T-helper 2 cell treated with Interferon-gamma antibody and Interleukin-4, amounts not matched to agents 5 μg/mL and 100 μg/mL, for 36 hours (primary cell): ENCODE results near the gene FRAT2.

ENCODE experiments used
- DNase-seq: peaks from one replicate; pipeline ENCODE4 v3.0.0; 2021; ENCODE audit warnings: low spot score
- H3K27ac Mint-ChIP-seq: one replicate; pipeline ENCODE4 v1.8.0; 2021; ENCODE audit warnings: mild to moderate bottlenecking, mixed read lengths
- H3K27me3 Mint-ChIP-seq: one replicate; pipeline ENCODE4 v1.8.0; 2021; ENCODE audit warnings: low read depth, mixed read lengths
- H3K36me3 Mint-ChIP-seq: one replicate; pipeline ENCODE4 v1.8.0; 2021; ENCODE audit warnings: low read depth, mixed read lengths
- H3K4me1 Mint-ChIP-seq: one replicate; pipeline ENCODE4 v1.8.0; 2021; ENCODE audit warnings: low read depth, mixed read lengths
- H3K4me3 Mint-ChIP-seq: one replicate; pipeline ENCODE4 v1.8.0; 2022; ENCODE audit warnings: mild to moderate bottlenecking, moderate library complexity, mixed read lengths
- H3K9me3 Mint-ChIP-seq: one replicate; pipeline ENCODE4 v1.8.0; 2021; ENCODE audit warnings: mixed read lengths

The FRAT2 gene

DNA sequence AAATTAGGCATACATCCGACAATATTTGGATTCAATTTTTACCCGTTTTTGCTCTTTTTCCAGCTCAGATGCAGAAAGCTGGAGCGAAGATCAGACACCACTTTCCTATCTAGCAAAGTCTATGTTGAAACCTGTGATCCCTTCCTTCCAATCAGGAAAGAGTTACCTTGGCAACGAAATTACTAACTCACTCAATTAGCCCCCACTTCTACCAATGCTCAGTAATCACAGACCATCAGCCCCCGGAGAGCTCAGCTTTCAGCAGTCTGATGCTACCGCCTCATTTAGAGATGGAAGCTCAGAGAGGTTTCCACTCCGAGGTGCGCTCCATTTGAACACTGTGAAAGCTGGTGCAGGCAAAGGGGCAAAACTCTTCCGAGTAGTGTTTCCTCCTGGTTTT lies 8.8 kb downstream of the FRAT2 start:
- peaks cover 40% of the 10 kb centered on the region for H3K4me1 Mint-ChIP-seq
- no peaks in the 10 kb centered on the region for H3K9me3 Mint-ChIP-seq
- H3K27ac Mint-ChIP-seq, result no peak overlapping the region
- H3K4me3 Mint-ChIP-seq, result no peak overlapping the region
- no peak for DNase-seq
- H3K27me3 Mint-ChIP-seq, result peaks cover 1% of the 10 kb centered on the region
- H3K36me3 Mint-ChIP-seq, result peaks cover 16% of the 10 kb centered on the region

DNA sequence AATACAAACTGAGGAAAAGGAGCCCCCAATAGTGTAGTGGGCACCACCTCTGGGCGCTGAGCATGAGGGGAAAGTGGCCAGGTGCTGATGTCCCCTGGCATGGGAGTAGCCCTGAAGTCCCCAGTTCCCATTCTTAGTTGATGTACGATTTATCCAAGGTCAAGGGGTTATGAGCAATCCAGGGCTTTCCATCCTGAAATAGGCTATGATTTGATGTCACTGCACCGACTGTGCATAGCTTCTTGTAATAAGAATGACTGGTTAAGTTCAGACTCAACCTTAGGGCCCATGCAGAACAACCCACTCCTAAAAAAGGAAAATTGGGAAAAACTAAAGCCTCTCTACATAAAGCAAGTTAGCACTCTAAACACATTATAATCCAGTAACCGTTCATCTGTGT lies 11.0 kb downstream of the FRAT2 start:
- Mint-ChIP-seq H3K9me3 (no peaks in the 10 kb centered on the region), H3K4me1 (peaks cover 39% of the 10 kb centered on the region), H3K27me3 (peaks cover 6% of the 10 kb centered on the region), H3K4me3 (no peak overlapping the region), H3K27ac (no peak overlapping the region), H3K36me3 (peaks cover 6% of the 10 kb centered on the region)
- DNase-seq, result no peak

DNA sequence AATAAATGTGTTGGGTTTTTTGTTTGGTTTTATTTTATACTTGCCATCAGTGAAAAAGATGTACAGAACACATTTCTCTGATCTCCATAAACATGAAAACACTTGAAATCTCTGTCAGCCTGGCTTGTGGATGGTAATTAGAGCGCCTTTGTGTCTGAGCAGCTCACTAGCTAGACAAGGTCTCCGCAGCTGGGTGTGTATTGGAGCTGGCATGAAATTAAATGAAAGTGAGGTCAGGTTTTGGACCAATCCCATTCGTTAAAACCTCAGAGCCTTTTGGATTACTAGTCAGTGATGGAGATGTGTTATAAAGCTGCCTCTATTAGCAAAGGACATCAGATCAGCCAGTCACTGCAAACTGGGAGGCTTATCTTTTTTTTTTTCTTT lies 12.7 kb downstream of the FRAT2 start:
- no peaks in the 10 kb centered on the region for H3K9me3 Mint-ChIP-seq
- H3K4me1 Mint-ChIP-seq, result peaks cover 28% of the 10 kb centered on the region
- peak overlapping the region; percentile 93 for H3K4me3 Mint-ChIP-seq
- peaks cover 8% of the 10 kb centered on the region for H3K27me3 Mint-ChIP-seq
- peaks cover 2% of the 10 kb centered on the region for H3K36me3 Mint-ChIP-seq
- DNase-seq, result no peak
- H3K27ac Mint-ChIP-seq, result no peak overlapping the region

DNA sequence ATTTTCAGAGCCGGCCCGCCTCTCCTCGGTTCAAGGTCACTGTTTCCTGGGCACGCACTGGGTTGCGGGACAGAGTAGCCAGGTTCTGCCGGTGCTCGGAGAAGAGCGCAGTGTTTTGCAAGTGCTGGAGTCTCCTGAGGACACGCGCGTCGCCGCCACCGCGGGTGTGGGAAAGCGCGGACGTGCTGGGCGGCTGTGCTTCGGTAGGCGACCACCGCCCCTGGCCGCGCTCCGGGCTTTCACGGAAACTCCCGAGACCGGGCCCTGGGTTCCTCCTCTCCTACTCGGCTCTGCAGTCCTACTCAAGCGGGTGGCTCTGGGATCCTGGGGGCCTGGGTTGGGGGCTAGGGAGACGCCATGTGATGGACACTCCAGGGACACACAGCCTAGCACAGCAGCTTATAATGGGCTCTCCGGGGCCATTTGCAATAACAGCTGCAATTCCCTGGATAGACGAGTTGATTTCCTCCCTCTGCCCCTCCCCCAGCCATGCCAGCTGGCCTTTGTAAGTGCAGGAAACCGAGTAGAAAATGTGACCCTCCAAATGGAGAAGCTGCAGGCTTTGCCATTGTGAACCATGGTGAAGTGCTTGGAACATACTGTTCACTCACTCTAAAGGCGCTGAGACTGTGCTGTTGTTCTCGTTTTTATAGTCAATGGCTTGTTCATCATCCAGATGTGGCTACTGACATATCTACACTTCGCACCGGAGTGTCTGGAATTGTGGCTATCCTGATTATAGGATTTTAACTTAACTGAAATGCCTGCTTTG lies 13.3 kb downstream of the FRAT2 start:
- H3K27me3 Mint-ChIP-seq, result peaks cover 8% of the 10 kb centered on the region
- H3K9me3 Mint-ChIP-seq, result no peaks in the 10 kb centered on the region
- H3K36me3 Mint-ChIP-seq, result peaks cover 2% of the 10 kb centered on the region
- peak overlapping the region; percentile 93 for H3K4me3 Mint-ChIP-seq
- H3K4me1 Mint-ChIP-seq, result peaks cover 26% of the 10 kb centered on the region
- H3K27ac Mint-ChIP-seq, result peak overlapping the region; percentile 82
- DNase-seq, result no peak

DNA sequence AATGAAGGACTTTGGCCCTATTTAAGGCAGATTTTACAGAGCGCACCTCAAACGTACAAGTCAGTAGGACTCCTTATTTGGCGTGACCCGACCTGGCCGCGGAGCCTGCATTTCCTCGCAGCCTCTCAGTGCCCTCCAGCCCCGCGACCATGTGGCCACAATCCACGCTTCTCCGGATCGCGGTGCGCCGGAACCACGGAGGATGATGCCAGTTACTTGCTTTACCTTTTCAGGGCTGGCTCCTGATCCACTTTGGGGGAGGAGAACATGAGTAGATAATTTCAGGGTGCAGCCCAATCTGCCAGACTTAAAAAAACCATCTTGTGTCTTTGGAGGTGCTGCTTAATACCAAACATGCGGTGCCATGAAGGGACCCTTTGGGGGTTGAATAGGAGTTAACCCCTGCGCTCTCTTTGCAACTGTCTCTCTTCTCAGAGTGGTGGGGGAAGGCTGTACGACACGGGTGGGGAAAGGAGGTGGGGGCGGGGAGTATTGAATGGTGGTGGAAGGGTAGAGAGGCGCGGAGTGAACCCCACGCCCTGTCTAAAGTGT lies 14.0 kb downstream of the FRAT2 start:
- no peak for DNase-seq
- Mint-ChIP-seq H3K36me3 (peaks cover 2% of the 10 kb centered on the region), H3K27ac (peak overlapping the region; percentile 82), H3K4me1 (peaks cover 23% of the 10 kb centered on the region), H3K9me3 (no peaks in the 10 kb centered on the region), H3K4me3 (peak overlapping the region; percentile 93), H3K27me3 (peaks cover 8% of the 10 kb centered on the region)

DNA sequence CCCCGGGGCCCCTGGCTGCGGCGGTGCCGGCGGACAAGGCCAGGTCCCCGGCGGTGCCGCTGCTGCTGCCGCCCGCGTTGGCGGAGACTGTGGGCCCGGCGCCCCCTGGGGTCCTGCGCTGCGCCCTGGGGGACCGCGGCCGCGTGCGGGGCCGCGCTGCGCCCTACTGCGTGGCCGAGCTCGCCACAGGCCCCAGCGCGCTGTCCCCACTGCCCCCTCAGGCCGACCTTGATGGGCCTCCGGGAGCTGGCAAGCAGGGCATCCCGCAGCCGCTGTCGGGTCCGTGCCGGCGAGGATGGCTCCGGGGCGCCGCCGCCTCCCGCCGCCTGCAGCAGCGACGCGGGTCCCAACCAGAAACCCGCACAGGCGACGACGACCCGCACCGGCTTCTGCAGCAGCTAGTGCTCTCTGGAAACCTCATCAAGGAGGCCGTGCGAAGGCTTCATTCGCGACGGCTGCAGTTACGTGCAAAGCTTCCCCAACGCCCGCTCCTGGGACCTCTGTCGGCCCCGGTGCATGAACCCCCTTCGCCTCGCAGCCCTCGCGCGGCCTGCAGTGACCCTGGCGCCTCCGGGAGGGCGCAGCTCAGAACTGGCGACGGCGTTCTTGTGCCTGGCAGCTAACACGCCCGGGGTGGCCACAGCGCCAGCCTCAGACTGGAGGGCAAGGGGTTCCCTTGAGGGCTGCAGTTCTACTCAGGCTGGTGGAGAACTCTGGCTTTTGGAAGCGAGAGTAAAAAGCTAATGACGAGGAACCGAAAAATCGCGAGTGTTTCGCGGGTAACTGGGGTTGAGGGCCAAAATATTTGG lies 14.7 kb downstream of the FRAT2 start:
- H3K4me1 Mint-ChIP-seq, result peaks cover 23% of the 10 kb centered on the region

DNA sequence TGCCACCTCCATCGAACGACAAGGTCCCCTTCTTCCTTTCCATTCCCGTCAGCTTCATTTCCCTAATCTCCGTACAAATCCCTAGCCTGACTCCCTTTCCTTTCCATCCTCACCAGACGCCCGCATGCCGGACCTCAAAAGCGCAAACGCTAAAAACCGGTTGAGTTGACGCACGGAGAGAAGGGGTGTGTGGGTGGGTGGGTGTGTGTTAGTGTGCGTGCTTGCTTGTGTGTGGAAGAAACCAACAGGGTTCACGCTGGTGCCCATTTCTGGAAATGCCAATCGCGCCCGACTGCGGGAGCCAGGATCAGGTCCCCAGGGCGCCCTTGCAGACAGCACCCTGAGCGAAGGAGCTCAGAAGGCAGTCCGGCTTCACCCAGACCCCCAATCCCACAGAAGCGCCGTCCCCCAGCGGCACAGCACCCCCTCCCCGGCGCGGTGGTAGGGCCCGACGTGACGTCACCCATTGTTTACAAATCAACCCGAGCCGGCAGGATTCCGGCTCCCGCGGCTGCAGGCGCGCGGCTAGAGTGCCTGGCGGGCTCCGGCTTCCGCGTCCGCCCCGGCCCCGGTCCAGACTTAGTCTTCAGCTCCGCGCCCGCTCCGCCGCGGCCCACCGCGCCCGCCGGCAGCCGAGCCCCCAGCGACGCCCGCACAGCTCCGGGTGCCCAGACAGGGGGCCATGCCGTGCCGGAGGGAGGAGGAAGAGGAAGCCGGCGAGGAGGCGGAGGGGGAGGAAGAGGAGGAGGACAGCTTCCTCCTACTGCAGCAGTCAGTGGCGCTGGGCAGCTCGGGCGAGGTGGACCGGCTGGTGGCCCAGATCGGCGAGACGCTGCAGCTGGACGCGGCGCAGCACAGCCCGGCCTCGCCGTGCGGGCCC lies 15.5 kb downstream of the FRAT2 start, which contains the start of gene FRAT1:
FRAT1 (plus strand) TSS at position 500 of the 880 bp plus-strand sequence; CDS start at position 683, 183 bp downstream.
- Mint-ChIP-seq H3K4me3 (peak within 1 kb of the TSS; percentile 97), H3K4me1 (peaks cover 23% of the 10 kb centered on the region), H3K36me3 (peaks cover 2% of the 10 kb centered on the region), H3K9me3 (no peaks in the 10 kb centered on the region), H3K27me3 (peaks cover 8% of the 10 kb centered on the region), H3K27ac (peak within 1 kb of the TSS; percentile 99)
- DNase-seq, result peak; percentile 88

More for the DNA sequence above, 14.7 kb downstream of the FRAT2 start:
- H3K27me3 Mint-ChIP-seq, result peaks cover 8% of the 10 kb centered on the region
- H3K36me3 Mint-ChIP-seq, result peaks cover 2% of the 10 kb centered on the region
- peak; percentile 54 for DNase-seq
- H3K9me3 Mint-ChIP-seq, result no peaks in the 10 kb centered on the region
- H3K4me3 Mint-ChIP-seq, result peak overlapping the region; percentile 93
- peak overlapping the region; percentile 82 for H3K27ac Mint-ChIP-seq

DNA sequence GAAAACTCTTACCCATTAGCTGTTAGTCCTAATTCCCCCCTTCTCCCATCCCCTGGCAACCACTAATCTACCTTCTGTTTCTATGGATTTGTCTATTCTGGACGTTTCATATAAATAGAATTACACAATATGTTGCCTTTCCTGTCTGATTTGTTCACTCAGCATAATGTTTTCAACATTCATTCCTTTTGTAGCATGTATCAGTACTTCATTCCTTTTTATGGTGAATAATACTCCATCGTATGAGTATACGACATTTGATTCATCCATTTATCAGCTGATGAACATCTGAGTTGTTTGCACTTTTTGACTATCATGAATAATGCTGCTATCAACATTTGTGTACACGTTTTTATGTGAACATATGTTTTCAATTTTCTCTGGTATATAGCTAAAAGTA lies 19.9 kb downstream of the FRAT2 start:
- Mint-ChIP-seq H3K4me1 (peaks cover 9% of the 10 kb centered on the region), H3K4me3 (no peak overlapping the region), H3K27me3 (peaks cover 8% of the 10 kb centered on the region), H3K27ac (no peak overlapping the region), H3K36me3 (no peaks in the 10 kb centered on the region), H3K9me3 (no peaks in the 10 kb centered on the region)
- no peak for DNase-seq

DNA sequence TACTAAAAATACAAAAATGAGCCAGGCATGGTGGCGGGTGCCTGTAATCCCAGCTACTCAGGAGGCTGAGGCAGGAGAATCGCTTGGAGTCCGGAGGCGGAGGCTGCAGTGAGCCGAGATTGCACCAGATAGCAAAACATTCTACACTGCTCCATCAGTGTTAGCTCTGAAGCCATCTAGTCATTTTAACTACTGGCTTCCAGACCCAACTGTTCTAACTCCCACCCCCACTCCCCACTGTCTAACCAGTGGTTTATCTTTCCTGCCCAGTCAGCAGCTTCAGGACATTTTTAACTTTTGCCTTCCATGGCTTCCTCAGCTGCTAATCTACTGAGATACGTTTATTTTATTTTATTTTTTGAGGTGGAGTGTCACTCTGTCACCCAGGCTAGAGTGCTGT lies 21.6 kb downstream of the FRAT2 start:
- Mint-ChIP-seq H3K4me1 (peaks cover 3% of the 10 kb centered on the region), H3K27ac (no peak overlapping the region), H3K36me3 (no peaks in the 10 kb centered on the region), H3K4me3 (no peak overlapping the region), H3K9me3 (no peaks in the 10 kb centered on the region), H3K27me3 (peaks cover 8% of the 10 kb centered on the region)
- no peak for DNase-seq

DNA sequence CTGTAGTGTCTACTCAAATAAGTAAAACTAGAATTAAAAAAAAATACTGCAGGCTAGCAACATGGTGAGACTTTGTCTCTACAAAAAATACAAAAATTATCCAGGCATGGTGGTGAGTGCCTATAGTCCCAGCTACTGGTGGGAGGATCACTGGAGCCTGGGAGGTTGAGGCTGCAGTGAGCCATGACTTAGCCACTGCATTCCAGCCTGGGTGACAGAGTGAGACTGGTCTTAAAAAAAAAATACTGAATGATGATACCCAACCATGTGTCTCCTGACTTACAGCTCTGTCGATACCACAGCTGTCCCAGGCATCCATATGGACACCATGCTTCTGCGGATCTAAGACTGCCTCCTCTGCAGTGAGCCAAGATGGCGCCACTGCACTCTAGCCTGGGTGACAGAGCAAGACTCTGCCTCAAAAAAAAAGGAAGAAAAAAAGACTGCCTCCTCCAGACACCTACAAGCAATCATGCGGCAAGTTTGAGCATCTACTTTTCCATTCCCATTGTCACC lies 23.4 kb downstream of the FRAT2 start:
- no peak overlapping the region for H3K27ac Mint-ChIP-seq
- H3K4me3 Mint-ChIP-seq, result no peak overlapping the region
- H3K4me1 Mint-ChIP-seq, result no peaks in the 10 kb centered on the region
- H3K36me3 Mint-ChIP-seq, result no peaks in the 10 kb centered on the region
- H3K9me3 Mint-ChIP-seq, result no peaks in the 10 kb centered on the region
- peaks cover 5% of the 10 kb centered on the region for H3K27me3 Mint-ChIP-seq
- DNase-seq, result no peak

DNA sequence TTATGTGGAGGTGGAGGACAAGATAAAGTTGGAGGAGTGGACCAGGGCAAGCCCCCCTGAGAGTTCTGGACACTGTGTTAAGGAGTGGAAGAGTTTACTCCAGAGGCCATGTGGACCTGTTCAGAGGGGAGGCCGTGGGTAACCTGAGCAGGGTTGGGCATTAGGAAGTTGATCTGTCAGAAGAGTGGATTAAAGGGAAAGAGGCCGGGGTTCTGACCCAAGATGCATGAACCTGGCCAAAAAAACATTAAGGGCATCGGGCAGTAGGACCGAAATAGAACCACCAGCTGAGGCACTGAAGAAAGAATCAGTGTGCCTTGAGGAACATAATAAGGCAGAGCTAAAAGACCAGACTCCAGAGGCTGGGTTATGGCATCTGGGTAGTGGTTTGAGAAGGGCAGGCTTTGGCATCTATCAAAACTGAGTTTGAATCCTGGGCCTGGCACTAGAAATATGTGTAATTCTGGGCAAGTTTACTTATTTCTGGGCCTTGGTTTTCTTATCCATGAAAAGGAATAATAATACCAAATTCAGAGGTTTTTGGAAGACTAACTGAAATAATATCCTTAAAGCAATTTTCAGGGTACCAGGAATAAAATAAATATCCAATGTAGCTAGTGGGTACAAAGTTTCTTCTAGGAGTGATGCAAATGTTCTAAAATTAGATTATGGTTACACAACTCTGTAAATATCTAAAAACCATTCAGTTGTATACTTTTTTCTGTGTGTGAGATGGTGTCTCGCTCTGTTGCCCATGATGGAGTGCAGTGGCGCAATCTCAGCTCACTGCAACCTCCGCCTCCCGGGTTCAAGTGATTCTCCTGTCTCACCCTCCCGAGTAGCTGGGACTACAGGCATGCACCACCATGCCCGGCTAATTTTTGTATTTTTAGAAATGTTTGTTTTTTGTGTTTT lies 26.4 kb downstream of the FRAT2 start:
- no peak overlapping the region for H3K27ac Mint-ChIP-seq
- peaks cover 5% of the 10 kb centered on the region for H3K27me3 Mint-ChIP-seq
- no peaks in the 10 kb centered on the region for H3K36me3 Mint-ChIP-seq
- H3K4me3 Mint-ChIP-seq, result no peak overlapping the region
- no peaks in the 10 kb centered on the region for H3K9me3 Mint-ChIP-seq
- no peak for DNase-seq
- no peaks in the 10 kb centered on the region for H3K4me1 Mint-ChIP-seq

DNA sequence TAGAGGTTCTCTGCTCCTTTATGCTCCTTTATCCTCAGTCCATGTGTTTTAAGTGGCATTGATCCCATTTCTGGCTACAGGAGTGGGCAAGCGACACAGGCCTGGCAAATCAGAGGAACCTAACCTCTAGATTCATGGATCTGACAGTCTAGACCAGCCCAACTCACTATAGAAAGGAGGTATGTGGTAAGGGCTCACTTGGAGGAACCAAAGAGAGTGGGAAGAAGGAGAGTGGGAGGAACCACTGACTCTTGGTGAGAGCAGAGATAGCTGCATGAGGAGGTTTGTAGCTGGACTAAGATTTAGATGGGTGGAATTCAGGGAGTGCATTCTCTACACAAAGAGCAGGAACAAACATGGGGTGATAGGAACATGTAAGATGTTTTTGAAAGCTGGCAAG lies 27.1 kb downstream of the FRAT2 start:
- no peak overlapping the region for H3K4me3 Mint-ChIP-seq
- peaks cover 2% of the 10 kb centered on the region for H3K27me3 Mint-ChIP-seq
- H3K36me3 Mint-ChIP-seq, result no peaks in the 10 kb centered on the region
- no peaks in the 10 kb centered on the region for H3K9me3 Mint-ChIP-seq
- no peak overlapping the region for H3K27ac Mint-ChIP-seq
- H3K4me1 Mint-ChIP-seq, result no peaks in the 10 kb centered on the region
- no peak for DNase-seq
